GM19467 (cell line): ENCODE measurements around the gene TXNRD2.

Source experiments
- ATAC-seq: cut with Tn5 transposase; IDR thresholded peaks from one replicate; pipeline ENCODE4 v1.9.1; 2021; ENCODE audit warnings: mild to moderate bottlenecking, moderate library complexity; ENCODE audit not compliant: unreplicated experiment

The TXNRD2 gene

DNA sequence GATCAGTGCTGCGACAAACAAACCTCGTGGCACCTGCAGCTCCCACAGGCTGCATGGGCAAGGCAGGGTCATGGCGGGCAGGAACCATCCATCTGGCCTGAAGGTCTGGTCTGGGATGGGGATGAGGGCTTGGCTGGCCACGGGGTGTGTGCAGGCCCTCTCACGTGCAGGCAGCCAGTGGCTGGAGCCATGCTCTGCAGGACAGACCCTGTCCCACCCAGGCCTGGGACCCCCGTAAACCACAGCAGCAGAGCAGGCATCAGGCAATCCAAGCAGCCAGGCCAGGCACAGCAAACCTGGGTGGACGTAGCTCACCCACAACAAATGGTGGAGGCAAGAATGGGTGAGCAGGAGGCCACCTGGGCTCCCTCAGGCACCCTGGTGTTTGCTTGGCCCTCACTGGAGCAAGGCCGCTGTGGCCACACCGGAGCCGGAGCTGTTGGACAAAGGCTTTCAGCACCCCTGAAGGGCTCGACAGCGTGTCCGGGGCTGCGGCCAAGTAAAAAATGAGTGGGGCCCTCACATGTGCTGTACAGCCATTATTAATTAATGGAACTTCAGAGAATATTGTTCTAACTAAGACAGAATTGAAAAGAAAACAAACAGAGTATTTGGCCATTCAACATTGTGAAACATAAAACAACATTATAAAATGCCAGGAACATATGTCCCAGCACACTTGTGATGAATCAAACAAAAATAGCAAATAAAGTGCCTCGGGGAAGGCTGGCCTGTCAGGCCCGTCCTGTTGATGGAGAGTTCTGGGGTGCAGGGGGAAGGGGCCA lies 63.0 kb downstream of the TXNRD2 start:
- no peak for ATAC-seq

DNA sequence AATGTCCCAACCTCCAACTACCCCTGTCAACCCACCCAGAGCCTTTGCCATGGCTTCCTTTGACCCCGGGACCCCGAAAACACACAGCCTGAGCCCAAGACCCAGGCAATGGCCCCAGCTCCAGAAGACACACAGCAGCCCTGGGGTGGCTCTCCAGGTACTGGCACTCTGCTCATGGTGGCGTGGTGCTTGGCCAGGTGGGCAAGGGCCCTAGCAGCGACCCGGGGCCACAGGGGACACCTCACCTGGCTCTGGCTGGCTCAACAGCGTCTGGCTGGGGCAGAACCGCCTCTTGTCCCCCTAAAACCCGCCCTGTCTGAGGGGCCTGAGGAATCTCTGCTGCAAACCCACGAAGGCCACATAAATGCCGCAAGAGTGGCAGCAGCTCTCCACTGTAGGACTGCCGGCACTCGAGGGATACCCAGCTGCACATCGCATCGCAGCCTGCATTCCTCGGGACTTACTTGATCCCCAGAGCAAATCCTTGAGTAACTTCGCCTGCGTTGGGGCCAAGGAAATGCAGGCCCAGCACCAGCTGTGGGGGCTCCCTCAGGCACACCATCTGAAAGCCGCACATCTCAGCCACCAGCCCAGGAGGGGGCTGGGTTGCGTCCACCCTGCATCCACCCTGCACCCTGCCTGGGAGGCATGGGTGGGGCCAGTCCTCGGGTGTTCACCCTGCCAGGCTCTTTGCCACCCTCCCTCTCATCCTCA lies 63.8 kb downstream of the TXNRD2 start:
- no peak for ATAC-seq

DNA sequence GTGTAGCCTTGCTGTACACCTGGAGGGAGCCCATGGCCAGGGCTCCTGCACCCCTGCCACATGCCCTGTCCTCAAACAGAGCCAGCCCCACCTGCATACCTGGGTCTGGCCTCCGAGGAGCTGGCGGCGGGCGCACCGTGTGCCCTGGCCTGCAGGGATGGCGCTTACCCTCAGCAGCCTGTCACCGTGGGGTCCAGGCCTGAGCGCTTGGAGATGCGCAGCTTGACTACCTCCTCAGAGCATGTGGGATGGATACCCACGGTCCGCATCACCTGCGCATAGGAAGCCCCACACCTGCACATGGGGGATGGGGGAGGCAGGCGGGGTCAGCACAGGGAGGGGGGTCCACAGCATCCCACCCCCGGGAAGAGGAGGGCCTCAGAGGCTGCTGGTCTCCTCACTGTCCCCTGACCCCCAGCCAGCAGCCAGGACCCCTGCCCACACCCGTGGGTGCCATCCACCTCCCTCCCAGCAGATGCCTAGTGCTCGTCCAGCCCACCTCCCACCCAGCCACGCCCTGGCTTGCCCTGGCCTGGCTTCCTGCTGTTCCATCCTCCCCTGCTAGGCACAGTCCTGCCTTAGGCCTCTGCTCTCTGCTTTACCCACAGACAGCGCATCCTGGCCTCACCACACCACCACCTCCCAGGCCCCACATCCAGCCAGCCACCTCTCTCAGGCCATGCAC lies 64.5 kb downstream of the TXNRD2 start:
- no peak for ATAC-seq

DNA sequence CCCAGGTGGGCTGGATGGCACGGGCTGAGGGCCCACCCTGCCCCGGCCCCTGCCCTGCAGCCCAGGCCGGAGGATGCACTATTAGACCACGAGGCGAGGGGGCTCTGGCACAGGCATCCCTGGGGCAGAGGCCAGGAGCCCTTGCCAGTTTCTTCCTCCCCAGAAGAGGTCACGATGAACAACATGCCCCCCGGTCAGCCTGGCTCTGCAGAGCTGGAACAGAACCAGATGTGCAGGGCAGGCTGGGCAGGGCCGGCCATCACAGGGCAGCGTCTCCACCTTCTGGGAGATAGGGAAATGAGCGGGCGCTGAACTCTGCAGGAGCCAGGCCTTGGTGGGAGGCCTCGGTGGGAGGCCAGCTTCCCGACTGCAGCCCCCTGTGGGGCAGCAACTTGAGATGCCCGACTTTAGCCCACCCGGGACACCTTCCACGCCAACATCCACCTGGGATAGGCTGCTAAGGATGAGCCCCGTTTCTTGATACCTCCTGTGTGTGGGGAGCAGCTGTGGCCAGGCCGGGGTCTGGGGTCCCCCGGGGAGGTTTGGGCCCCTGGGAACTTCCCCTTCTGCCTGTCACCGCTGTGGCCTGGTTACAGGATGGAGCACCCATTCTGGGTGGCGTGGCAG lies 65.2 kb downstream of the TXNRD2 start:
- ATAC-seq = no peak

DNA sequence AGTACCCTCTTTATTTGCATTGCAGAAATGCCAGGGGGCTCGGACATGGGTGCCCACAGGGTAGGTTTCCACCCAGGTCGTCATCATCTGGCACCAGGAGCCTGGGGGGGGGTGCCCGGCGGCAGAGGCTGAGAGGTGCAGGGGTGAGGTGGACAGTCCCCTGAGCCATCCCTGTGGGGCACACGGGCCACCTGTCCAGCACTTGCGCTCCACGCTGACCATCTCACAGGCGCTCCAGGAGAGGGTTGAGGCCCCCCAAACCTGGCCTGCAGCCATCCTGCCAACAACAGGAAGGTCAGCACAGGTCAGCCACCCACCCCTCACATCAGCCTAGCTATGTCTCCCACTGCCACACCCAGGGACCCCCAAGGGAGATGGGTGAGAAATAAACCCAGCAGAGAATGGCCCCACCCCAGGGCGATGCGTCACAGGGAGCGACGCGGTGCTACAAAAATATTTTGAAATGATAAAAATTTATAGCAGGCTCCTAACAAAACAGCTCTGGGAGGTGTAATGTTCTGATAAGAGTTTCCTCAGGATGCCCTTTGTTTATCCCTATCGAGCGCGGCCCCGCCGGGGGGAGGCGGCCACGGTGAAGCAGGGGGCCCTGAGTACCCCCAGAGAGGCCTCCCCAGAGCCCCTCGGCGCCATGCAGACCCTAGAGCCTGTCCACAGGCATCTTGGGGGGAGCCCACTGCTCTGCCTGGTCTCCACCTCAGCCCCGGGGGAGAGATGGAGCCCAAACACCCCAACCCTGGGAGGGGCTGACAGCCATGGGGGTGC lies 65.9 kb downstream of the TXNRD2 start:
- no peak for ATAC-seq

DNA sequence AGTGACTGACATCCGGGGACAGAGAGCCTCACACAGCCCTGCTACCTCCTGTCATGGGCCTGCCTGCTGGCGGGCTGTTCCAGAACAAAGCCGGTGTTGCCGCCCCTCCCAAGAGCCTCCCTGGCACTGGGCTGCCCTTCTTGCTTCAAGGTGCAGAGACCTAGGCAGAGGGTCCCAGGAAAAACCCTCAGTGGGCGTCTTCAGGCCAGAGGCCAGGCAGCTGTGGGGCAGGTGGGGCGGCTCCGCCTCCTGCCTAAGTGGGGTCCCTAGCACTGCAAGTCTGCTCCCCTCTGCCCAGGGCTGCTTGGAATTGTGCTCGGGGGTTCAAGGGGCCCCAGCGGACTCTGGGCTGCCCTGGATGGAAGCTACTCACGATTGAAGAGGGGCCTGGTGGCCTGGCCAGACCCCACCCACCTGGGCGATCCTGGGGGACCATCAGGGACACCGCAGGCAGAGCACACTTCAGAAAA lies 66.5 kb downstream of the TXNRD2 start:
- no peak for ATAC-seq

DNA sequence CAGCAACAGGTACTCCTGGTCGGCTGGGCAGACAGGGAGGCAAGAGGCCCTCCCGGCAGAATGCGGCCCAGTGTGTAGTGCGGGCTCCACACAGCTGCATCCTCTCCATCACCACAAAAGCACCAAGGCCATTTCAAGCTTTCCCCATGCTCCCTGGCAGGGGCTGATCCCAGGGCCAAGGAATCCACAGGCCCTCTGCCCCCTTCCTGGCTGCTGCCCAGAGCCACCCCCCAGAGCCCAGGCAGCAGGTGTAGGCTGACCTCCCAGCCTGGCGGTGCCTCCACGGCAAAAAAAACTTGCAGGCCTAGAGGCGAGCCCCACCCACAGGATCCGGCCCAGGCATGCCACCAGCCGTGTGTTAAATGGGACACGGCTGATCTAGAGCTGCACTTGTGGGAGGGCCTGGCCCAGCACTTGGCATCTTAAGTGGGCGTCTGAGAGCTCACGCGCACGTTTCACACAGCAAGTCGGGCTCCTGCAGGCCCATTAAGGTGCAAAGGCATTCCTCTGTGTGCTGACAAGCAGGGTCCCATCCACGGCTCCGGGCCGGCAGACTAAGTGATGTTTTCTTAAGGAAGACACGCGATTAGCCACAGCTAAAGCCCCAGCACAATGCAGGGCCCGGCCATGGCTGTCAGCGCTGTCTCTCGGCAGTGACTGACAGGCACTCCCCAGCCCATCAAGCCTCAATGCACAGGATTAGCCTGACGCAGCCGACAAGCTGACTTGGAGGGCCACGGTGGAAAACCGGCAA lies 67.1 kb downstream of the TXNRD2 start:
- ATAC-seq = no peak

DNA sequence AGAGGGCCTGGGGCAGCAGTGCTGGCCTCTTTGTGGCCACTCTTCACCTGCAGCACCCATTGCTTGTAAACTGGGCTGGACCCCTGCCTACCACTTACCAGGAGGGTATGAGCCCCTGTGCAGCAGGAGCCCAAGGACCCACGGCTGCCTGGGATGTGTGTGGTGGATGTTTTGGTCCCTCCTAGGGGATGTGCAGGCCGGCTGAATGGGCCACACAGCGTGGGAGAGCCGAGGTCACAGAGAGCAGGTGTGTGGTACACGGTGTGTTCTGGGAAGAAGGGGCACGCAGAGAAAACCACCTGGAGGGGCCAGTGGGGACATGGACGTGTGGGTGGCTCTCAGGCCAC lies 67.7 kb downstream of the TXNRD2 start:
- ATAC-seq = no peak

DNA sequence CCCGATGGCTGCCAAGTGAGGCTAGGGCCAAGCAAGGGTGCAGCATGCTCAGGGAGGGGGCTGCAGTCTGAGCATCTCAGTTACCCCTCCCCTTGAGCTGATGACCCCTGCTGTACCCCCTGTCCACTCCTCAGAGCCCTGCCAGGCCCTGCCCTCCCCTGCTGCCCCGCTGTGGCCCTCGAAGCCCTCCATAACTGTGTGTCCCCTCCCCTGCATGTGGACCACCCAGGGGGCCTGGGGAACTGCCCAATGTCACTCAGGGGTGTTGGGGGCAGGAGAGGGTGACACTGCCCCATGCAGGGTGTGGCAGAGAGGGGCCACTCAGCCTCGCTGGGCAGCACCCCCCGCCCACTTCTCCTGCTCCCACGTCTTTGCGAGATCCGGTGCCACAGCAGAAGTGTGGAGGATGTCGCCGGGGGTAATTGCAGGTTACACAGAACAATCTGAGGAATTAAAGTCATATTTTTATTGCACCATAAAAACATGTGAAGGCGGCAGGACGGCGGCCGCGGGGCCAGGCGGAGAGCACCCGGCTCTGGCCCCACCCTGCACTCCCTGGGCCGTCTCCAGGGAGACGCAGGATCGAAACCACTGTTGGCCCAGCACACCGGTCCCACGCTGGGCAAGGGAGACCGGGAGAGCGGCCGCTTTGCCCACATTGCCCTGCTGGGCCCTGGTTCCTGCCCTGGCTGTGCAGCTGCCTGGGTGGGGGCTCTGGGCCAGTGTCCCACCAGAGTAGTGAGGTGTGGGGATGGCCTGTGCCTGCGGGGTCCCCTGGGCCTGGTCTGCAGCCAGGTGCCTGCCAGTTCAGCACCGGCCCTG lies 68.3 kb downstream of the TXNRD2 start:
- no peak for ATAC-seq

DNA sequence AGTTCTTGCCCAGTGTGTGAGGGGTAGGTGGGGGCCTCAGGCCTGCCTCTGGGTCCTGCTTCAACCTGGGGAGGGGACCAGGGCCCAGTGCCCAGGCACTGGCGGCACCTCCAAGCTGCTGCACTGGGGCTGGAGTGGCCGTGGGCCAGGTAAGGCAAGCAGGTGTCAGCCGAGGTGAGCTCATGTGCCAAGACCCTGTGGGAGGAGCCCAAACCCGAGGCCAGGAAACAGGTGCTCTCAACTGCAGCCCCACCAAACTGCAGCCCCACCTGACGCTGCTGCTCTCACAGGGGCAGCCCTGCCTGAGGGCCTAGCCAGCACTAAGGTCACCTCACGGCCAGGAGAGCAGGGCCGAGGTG lies 68.9 kb downstream of the TXNRD2 start:
- no peak for ATAC-seq

DNA sequence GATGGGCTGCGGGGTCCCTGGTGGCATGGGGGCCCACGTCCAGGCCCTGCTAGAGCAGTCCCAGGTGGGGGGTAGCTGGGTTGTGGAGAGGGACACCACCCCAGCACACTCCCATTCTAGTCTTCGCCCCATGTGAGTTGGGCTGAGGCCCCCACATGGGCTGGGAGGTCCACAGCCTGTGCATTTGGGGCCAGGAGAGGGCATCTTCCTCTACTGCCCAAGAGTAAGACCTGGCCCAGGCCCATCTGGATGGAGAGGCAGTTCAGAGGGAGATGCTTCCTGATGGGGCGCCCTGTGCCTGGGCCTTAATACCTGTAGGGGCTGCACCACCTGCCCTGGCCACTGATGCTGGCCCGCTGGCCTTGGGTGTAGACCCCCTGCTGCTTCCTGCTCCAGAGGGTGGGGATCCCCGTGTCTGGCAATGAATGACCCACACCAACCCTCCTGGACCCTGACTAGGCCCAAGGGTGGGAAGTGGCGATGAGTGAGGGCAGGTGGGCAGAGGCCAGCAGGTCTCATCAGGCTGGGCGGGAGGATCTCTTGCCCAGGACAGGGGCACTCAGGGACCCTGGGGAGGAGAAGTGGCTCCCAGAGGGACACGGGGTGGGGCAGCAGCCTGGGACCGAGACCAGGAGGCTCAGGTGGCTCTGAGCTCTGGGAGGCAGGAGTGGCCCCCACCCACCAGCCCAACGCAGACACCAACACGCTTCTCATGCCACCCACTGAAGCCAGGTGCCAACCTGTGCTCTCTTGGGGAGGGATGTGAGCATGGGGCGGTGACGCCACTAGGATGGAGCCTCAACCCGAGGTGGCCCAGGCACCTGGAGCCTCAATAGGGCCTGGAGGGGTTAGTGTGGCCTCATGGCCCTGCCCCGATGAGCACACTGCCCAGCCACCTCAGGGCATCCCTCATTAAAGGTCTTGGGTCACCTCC lies 69.5 kb downstream of the TXNRD2 start:
- no peak for ATAC-seq

DNA sequence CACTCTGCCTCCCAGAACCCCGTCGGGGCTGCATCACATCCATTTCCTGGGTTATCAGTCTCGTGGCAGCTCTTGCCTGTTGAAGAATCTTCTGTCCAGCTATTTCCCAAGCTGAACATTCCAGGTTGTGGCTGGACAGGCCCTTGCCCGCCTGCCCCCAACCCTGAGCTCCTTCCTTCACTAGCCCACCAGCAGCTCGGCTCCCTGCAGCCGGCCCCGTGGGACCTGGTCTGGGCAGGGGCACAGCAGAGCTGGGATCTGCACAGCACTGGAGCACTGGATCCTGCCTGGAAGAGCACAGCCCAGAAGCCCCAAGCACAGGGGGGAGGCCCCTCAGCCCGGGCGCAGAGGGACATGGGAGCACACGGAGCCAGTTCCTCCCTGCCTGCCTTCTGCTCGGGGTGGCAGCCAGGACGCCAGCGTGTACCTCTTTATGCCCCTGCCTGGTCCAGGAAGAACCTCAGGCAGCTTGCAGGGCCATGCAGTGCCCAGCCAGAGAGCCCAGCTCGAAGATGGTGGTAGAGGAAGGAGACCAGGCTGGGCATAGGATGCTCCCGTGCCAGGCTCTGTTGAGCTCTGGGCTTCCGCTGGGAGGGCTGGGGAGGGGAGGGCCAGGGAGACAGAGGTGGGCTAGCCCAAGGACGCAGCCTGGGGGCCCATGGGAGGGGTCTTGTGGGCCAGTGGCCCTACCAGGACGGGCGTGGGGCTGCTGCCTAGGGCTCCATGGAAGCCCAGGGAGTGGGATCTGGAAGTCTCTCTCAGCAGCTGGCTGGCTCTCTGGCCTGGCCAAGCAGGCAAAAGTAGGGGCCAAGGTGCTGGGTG lies 70.4 kb downstream of the TXNRD2 start:
- no peak for ATAC-seq

DNA sequence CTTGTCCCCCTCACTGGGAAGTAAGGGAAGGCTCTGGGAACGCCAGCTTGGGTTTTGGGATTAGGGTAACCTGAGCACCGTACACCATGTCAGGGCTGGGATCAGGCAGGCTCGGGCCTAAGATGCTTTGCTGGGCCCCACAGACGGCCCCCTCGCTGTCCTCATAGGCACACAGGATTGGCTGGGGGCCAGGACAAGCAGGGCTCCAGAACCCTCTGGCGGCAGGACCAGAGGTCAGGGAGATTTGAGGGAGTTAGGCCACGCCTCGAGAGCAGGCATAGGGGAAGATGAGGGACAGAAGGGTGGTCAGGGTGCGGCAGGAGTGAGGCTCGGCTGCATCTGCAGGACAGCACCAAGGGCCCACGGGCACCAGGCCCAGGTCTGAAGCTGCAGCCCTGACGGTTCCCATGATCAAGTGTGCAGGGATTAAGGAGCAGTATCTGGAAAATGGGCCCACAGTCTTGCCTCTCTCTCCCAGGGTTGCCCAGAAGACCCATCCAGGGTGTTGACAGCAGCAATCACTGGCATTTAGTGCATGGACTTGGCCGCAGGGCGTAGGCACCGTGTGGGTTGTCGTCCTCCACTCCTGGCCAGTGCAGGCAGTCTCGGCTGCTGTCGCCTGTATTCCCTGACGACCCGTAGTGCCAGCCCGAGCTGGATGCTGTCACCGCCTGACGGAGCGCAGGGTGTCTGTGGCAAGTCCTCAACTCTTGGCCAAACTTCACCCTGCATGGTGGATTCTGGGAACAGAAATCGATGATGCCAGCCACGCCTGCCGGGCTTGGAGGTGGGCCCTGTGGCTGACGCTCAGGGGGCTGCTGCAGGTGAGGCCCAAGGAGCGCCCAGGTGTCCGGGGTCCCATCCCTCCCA lies 71.2 kb downstream of the TXNRD2 start:
- ATAC-seq = no peak

DNA sequence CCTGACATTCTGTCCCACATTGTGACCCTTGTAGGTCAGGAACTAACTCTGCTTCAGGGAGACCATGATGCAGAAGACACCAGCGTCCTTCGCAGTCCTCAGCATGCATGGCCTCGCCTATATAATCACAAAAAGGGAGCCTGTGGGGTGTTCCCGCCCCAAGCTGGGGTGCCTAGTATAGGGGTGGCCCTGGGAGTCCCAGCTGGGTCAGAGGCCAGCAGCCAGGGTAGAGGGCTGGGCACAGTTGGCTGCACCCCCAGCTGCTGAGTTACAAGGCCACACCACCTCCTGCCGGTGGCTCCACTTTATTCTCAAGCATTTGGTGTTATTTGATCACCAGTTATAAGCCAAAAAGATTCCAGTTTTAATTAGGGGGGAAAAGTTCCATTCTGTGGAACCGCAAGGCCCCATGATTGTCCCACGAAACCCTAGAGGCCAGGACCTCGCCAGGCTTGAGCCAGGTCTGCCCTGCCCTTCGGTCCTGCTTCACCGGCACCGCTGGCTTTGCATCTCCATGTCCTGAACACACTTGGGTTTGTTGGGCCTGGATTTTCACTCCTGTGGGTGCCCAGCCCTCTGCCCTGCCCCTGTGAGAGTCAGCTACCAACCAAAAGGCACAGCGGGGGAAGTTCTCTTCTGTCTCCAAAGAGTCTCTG lies 72.0 kb downstream of the TXNRD2 start:
- ATAC-seq = no peak

DNA sequence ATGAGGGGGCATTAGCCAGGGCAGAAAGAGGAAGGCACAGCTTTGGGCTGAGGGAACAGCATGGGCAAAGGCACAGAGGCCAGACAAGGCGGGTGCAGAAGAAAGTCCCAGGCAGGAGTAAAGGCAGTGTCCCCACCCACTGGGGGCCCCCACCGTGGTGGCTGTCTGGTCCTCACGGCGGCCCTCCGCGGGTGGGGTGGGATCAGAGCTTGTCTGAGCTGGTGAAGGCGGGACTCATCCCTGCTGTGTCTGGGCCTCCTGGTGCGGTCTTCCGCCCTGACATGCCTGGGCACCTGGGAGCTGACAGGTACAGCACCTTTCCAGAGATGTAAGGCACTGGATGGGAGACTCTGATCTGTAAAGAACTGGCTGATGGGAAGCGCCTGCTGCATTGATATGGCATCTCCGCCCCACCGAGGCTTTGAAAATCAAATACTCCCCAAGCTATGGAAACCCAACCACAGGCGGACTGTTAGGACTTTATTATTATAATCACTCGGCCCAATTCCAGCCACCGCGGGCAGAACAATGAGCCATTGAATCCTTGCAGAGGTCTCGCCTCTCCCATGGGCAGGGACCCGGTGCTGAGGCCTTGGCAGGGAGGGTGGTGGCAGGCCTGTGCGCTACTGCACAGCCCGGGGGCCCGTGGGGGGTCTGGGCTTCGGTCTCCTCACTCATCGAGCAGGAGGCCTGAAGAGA lies 72.7 kb downstream of the TXNRD2 start:
- no peak for ATAC-seq
